ENCODE measurements around the gene C12orf50. TPM values are rescaled to one million over a fixed set of nuclear protein-coding genes. Genes with fewer than 3 reads are reported as not detected.

The C12orf50 gene
- total and polyA plus RNA-seq, 2 of the 8 experiments (the other 6 are each of a cell fraction or from before 2014, with no cell fraction given), result not detected

GRCh38 chr12:87935216-87935615 is 94.0 kb downstream of the C12orf50 start:
- Histone ChIP-seq H3K18ac (ENCODE audit: extremely low read depth, low read length) (no peak overlapping the region), H2AK5ac (ENCODE audit: low read depth, low read length) (no peak overlapping the region), H3K9me3 (ENCODE audit: insufficient read depth in 2 of 2, low read depth in 1 of 2, low read length in 1 of 2) (peaks cover 0 to 14% of the 10 kb centered on the region in 2 experiments; a peak in 1 of 4 replicates), H4K8ac (ENCODE audit: extremely low read depth, insufficient read depth, low read length) (no peak overlapping the region), H3K4ac (replicated peaks; ENCODE audit: insufficient read length, low read depth, low read length) (no peak overlapping the region), H4K20me1 (replicated peaks in 1 of 2; ENCODE audit: control insufficient read depth in 1 of 2, insufficient read depth in 2 of 2, low read length in 2 of 2) (no peaks in the 10 kb centered on the region), H2BK20ac (ENCODE audit: low read length) (no peak overlapping the region), H3K23ac (ENCODE audit: insufficient read length) (no peak overlapping the region), H3K14ac (ENCODE audit: insufficient read length) (no peak overlapping the region), H2BK15ac (ENCODE audit: low read length) (no peak overlapping the region), H3K36me3 (ENCODE audit: control insufficient read depth in 2 of 4, insufficient read depth in 4 of 4, low read length in 3 of 4) (no peaks in the 10 kb centered on the region), H3K4me3 (ENCODE audit: extremely low read depth in 1 of 4, insufficient read depth in 2 of 4, low read depth in 3 of 4, low read length in 4 of 4) (no peak overlapping the region), H3K4me2 (ENCODE audit: insufficient read depth in 1 of 2, low read depth in 2 of 2, low read length in 2 of 2) (no peak overlapping the region), H3K4me1 (replicated peaks in 1 of 4; ENCODE audit: control insufficient read depth in 3 of 4, insufficient read depth in 4 of 4, low read length in 3 of 4) (no peaks in the 10 kb centered on the region), H2BK120ac (replicated peaks; ENCODE audit: low read depth, low read length) (no peak overlapping the region), H3K79me1 (ENCODE audit: low read depth, low read length) (no peaks in the 10 kb centered on the region), H3K27me3 (replicated peaks in 1 of 4; ENCODE audit: control insufficient read depth in 3 of 4, extremely low read depth in 1 of 4, insufficient read depth in 3 of 4, low read length in 3 of 4) (no peaks in the 10 kb centered on the region), H2BK12ac (ENCODE audit: low read depth, low read length) (no peak overlapping the region), H3K79me2 (ENCODE audit: control insufficient read depth in 1 of 2, insufficient read depth in 2 of 2, low read length in 2 of 2) (no peaks in the 10 kb centered on the region), H2AFZ (ENCODE audit: low read length) (no peak overlapping the region), H4K91ac (replicated peaks; ENCODE audit: insufficient read length, low read length) (no peak overlapping the region), H3K9ac (replicated peaks in 1 of 4; ENCODE audit: extremely low read depth in 1 of 4, low read depth in 3 of 4, low read length in 3 of 4) (no peak overlapping the region), H3K56ac (replicated peaks; ENCODE audit: insufficient read length, low read depth, low read length) (no peak overlapping the region), H2BK5ac (ENCODE audit: low read depth, low read length) (no peak overlapping the region), H3K27ac (ENCODE audit: low read depth, low read length) (no peak overlapping the region), H3K23me2 (ENCODE audit: low read depth, low read length) (no peaks in the 10 kb centered on the region), H4K5ac (ENCODE audit: insufficient read length, low read depth, low read length) (no peak overlapping the region)
- no peak for FAIRE-seq
- ChIA-PET CTCF (ENCODE audit: partially characterized antibody) (interaction anchor here (2.4 kb wide), 1 partner anchor 8 kb away, joined by 6 read pairs; no protein-coding TSS in a partner anchor), POLR2A (ENCODE audit: partially characterized antibody) (no interaction called here)
- TF ChIP-seq HDAC2 (IDR thresholded peaks at IDR 0.05; ENCODE audit: borderline replicate concordance in 1 of 2, low read depth in 2 of 2, low read length in 2 of 2), result no peak
- no peak for TF ChIP-seq RNF2 (IDR thresholded peaks at IDR 0.05; ENCODE audit: borderline replicate concordance, low read depth, low read length, missing control alignments, poor library complexity, severe bottlenecking)
- TF ChIP-seq SP4 (IDR thresholded peaks at IDR 0.05; ENCODE audit: low read length), result no peak
- no peak for TF ChIP-seq TAF1 (IDR thresholded peaks at IDR 0.05; ENCODE audit: low read depth, low read length)
- no peak for TF ChIP-seq ATF3 (IDR thresholded peaks at IDR 0.05; ENCODE audit: insufficient read depth, low read depth, low read length)
- no peak for TF ChIP-seq KDM4A (IDR thresholded peaks at IDR 0.05; ENCODE audit: low read depth, low read length, severe bottlenecking)
- TF ChIP-seq RFX5 (IDR thresholded peaks at IDR 0.05; ENCODE audit: borderline replicate concordance, low read depth, low read length), result no peak
- no peak for DNase-seq (ENCODE audit: low read depth in 1 of 2, low spot score in 2 of 2)

Measured in H1 (cell line).